Hematopoietic multipotent progenitor cell treated with erythropoietin and hydrocortisone succinate and interleukin-3 and kit ligand, for 6 days (in vitro differentiated cells): Measurements from ENCODE around the gene ARFGAP3.
A peak's percentile ranks its signal among the peaks of the same experiment; 100 is the strongest.
"Not testable (repeated sequence)": the region's sequence is repeated elsewhere in the genome, so short reads cannot be mapped to it uniquely, and the experiment has no call there.

Experiments
- DNase-seq: peaks from one replicate; pipeline ENCODE4 v3.0.0-alpha.2; 2015

ARFGAP3 gene

DNA sequence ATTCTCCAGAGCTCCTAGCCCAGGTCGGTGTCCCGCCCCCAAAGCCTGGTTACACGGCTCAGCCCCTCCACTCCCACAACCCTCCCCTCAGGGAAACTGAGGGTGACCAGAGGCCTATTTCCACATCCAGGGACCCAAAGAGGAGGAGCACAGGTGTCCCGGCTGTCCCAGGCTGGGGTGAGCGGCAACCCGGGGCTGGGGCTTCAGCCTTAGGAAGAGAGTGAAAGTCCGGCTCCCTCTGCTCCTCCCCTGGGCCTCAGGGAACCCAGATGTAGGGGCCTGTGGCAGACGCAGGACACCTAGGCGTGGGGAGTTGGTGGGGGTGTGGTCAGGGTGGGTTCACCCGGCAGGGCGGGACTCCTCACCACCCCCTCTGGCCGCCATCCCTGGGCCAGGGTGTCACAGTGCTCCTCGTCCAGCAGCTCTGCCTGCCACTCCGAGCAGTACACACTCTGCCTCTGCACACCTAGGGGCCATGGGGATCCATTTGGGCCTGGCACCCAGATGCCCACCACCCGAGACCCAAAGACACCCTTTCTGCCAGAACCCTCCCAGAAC lies 63.1 kb downstream of the ARFGAP3 start:
- no peak for DNase-seq

DNA sequence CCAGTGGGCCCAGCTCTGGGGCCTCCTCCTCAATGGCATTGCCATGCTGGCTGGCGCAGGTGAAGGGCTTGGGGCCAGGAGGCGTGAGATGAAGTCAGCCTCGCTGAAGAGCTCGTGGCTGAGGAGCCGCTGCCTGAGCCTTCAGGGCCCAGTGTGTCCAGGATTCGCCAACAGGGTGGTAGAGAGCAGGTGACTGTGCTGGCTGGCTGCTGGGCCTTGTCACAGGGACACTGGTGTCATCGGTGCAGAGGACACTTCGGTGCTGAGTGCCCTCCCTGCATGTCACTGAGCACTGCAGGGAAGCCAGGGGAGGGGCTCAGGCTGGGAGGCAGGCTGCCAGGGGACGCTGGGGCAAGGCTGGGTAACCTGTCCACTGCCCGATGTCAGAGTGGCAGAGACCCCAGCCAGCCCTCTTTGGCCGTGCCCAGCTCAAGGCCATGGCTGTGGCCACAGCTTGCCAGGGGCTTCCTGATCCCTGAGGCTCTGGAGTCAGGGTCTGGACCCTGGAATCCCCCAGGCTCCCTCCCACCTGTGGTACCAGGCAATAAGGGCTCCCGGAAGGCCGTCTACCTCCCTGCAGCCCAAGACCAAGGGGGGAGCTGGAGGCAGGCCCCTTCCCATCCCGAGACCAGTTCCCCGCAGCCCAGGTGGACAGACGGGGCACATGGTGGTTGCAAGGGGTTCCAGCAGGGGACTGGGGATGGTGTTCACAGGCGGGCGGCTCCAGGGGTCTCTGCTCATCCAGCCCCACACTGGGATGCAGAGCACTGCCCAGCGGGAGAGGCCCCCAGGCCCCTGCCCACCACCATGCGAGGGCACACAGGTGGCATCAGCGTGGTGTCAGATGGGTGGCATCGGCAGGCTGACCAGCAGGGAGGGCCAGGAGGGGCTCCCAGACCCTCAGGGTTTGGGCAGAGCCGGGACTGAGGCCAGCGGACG lies 63.9 kb downstream of the ARFGAP3 start:
- no peak for DNase-seq

DNA sequence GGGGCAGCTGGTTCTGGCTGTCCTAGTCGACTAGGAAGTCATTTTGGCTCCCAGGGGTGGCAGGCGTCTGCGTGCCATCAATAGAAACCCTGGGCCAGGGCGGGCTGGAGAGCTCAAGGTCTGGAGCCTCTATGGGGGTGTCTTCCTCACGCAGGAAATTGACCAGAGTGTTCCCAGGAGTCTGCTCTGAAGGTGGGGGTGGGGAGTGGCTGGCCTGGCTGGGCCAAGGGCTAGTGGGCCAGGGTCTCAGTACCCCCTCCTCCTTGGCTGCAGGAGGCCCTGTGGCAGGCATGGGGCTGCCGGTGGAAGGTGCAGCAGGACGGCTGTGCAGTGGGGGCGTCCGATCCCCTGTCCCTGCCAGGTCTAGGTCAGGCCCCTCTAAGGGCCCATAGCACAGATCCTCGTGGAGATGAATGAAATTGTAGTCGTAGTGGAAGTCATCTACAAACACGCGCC lies 64.6 kb downstream of the ARFGAP3 start:
- DNase-seq: no peak

DNA sequence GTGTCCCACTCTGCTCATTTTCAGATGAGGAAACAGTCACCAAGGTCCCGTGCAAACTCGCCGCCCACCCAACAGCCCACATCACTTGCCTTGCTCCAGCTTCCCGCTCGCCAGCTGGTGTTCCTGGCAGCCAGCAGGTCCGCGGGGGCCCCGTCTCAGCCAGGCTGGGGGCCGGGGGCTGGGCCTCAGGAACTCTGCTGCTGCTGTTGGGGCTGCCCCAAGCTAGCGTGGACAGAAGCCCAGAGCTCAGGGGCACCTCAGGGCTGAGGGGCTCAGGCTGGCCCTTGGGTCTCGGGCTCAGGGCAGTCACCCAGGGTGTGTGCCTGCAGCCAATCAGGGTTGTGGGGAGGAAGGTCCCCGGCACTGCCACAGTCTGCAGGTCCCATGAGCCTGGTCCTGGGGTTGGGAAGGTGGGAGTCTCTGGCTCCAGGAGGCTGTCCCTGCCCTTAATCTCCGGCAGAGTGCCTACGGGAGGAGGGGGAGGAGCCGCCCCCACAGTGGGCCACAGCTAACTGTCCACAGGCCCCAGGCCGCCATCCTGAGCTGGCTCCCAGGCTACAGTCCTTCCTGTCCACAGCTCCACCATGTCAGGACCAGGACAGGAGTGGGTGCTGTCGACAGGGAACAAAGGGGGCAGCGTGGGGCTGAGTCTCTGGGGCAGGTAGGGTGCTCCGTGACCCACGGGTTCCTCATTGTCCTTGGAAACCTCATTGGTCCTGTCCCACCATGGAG lies 65.2 kb downstream of the ARFGAP3 start:
- DNase-seq: no peak

DNA sequence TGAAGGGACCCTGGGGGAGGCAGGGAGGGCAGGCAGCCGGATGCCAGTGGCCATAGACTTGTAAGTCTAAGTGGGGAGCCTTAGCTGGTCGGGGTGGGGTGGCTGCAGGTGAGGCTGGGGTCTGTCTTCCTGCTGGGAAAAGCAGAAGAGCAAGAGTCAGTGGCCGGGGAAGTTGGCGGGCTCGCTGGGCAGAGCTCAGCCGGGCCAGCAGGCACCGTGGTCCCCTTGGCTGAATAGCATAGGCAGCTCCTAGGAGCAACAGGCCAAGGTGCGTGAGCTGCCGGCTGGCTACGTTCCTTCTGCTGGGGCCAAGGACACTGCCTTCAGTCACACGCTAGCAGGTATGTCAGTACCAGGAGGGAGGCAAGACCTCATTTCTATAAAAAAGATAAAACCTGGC lies 68.6 kb downstream of the ARFGAP3 start:
- no peak for DNase-seq

DNA sequence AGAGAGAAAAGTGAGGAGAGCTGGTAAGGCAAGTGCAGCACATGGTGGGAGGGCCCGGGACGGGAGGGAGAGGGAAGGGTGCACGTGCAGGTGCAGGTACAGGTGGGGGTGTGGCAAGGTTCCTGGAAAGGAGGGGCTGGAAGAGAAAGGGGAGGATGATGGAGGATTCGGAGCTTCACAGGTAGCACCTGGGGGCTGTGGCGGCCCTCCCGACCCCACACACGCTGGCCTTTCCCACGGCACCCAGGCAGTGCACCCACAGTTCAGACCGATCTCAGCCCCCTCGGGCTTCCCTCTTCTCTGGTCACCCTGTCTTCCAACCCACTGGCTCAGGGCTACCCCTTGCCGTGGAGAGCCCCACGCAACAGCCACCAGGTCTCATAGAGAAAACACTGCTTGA lies 69.1 kb downstream of the ARFGAP3 start:
- no peak for DNase-seq

DNA sequence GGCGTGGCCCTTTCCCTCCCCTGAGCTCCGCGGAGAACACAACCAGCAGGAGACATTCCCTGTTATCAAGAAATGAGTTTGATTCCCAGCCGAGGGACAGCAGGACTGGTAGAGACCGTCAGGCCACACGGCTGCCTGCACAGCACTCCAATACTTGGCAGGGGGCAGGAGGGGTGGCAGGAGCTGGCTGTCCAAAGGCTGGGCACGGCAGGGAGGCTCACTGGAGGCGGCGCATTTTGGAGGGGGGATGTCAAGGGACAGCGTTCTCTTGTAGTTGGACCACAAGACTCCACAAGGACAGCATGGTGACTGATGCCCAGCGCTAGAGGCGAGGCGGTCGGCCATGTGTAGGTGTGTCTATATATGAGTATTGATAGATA lies 69.7 kb downstream of the ARFGAP3 start:
- no peak for DNase-seq

DNA sequence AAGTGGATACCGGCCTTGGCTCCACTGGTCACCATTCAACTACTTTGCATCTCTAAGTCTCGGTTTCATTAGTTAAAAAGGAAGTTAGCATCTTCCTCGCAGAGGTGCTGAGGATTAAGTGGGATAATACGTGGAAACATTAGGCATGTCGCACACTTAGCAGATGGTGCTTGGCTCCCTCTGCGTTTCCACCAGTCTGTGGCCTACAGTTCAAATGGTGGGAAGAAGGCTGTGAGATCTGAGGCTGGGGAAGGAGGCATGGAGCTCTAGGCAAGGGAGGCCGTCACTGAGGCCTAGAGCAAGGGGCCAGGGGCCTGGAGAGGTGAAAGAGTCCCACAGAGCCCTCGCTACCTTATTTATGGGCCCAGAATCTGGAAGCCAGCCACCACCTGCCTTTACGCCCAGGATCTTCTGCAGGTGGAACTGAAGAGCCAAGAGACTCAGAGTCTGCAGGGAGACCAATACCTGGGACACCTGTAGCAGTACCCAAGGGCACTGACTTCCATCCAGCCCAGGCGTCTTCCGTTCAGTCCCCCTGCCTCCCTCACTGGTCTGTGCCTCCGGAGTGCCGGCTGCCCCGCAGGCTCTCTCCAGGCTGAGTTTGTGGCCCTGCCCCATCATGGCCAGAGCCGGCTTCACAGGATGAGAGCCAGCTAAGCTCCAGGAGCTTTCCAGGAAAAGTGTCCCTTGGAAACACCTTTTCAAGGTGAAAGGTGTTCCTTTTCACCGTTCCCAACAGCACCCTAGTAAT lies 70.3 kb downstream of the ARFGAP3 start:
- no peak for DNase-seq

DNA sequence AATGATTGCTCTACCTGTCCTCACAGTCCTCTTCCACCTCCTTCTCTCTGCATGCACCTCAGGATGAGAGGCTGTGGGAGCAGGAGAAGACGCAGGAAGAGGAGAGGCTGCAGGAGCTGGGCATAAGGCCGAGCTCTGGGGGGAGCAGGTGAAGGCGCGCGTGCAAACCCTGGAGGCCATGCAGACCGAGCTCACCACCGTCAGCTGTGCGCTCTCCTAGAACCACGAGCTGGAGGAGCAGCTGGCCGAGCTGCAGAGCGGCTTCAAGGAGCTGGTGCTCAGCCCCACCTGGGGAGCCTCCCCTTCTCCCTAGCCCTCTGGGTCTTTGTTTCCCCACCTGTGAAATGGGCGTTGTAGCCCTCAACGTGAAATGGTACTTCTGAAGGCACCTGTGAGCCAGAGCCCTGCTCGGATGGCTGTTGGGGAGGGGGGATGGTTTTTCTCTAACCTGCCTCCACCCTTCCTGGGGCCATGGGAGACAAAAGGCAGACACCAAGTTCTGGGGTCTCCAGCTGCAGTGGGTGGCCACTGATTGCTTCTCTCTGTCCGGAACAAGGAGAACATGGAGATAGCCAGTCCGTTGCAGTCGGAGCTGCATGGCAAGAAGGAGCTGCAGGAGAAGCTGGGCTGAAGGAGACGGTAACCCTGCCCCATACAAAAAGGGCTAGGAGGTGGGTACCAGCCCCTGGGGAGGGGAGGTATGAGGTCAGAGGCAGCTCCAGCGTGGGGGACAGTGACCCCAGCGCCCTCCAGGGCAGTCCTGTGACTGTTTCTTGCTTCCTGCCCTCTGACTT lies 71.2 kb downstream of the ARFGAP3 start:
- no peak for DNase-seq

DNA sequence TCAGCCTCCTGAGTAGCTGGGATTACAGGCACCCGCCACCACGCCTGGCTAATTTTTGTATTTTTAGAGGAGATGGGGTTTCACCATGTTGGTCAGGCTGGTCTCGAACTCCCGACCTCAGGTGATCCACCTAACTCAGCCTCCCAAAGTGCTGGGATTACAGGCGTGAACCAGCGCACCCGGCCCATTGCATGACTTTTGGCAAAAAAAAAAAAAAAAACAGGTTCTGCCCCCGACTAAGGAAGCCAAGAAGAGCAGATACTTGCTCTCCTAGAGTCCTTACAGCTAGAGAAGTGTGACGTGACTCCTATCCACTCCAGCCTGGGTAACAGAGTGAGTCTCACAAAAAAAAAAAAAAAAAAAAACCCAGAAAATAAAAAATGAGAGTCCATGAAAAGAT lies 74.8 kb downstream of the ARFGAP3 start:
- DNase-seq: not testable (repeated sequence)

DNA sequence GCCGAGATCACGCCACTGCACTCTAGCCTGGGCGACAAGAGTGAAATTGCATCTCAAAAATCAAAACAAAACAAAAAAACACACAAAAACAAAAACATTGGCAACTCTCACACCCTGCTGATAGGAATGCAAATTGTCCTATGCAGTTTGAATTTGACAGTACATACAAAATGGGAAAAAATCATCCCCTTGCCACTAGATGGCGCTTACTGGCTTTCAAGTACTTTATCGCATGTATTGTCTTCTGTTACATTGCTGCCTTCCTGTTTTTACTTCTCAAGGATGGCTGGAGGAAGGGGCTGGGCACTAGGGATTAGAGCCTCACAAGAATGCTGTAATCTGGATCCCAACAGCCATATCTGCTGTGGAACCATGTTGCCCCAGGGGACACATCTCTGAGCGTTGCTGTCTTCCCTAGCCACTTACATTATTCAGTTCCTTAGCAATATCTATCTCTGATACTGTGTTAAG lies 77.0 kb downstream of the ARFGAP3 start:
- DNase-seq: peak; percentile 95

DNA sequence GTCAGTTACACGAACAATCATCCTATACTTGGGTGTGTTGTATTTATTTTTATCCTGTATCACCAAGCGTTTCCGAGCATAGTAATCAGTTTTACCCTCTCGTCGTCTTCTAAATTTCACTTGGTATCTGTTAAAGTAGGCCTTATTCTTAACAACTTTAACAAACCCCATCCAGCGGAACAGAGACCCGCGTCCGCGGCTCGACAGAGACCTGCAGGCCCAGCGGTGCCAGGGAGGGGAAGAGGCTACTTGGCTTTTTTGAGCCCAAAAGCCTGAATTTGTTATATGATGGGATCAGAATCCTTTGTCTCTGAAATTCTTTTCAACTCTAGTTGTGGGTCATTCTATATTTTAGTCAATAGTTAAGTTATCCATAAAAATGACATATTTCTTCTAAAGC lies 79.9 kb downstream of the ARFGAP3 start:
- no peak for DNase-seq

DNA sequence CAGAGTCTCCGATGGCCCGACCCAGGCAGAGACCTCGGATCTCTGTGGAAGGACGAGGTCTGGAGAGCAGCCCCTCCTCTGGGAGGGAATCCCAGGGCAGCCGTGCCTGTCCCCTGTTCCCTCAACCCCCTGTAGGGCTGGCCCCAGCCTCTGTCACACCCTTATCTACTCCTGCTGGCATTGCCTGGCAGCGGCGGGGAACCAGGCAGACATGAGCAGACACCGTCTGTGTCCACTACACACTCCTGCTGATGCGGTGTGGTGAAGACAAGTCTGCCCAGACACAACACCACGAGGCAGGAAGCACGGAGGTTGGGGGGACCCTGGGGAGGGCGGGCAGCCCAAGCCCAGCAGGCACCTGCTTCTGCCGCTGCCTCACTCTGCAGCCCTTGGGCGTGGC lies 83.9 kb downstream of the ARFGAP3 start:
- peak; percentile 70 for DNase-seq

DNA sequence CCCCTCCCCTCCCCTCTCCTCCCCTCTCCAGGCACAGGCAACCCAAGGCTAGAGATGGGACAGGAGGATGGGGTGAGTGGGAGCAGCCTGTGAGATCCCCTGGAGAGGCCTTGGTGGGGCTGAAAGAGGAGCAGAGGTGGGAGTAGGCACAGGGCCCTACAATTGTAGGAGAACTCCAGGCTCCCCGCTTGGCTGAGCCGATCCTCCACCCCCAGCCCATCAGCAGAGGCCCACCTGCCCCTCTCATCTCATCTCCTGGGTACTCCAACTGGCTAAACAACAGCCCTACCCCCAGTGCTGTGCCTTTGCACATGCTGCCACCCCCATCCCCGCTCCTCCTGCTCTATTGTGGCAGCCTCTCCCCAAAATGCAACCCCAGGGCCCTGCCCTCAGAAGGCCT lies 84.4 kb downstream of the ARFGAP3 start:
- no peak for DNase-seq

DNA sequence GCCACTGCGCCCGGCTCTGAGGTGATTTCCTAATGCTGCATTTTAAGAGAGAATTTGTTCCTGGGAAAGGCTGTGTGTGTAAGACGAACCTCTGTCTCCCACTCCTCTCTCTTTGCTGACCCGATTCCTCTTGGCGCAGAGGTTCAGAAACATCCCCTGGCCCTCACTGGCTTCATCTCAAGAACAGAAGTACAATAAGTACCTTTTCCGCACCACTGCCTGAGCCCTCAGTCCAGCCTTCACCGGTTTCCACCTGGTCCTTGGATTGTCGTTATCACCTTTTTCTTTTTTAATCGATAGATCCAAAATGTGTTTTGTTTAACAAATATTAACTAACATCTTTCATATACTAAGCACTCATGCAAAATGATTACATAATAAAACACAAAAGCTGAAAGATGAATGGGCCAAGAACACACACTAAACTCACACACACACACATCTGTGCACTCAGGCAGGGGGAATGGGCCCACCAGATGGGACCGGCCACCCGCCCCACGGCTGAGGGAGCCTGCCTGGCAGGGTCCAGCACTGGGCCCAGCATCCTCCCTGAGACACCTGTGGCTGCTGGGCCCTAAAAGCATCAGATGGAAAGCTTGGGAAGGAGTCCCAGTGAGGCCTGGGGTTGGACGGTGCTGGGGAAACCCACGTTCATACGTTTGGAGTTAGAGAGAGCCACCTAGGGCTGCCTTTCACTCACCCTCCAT lies 86.0 kb downstream of the ARFGAP3 start:
- no peak for DNase-seq

DNA sequence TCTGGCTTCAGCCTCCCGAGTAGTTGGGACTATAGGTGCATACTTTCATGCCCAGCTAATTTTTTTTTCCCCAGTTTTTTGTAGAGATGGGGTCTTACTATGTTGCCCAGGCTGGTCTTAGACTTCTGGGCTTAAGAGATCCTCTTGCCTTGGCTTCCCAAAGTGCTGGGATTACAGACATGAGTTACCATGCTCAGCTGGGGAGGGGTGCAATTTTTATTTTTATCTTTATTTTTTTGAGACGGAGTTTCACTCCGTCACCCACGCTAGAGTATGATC lies 86.7 kb downstream of the ARFGAP3 start:
- DNase-seq: no peak

DNA sequence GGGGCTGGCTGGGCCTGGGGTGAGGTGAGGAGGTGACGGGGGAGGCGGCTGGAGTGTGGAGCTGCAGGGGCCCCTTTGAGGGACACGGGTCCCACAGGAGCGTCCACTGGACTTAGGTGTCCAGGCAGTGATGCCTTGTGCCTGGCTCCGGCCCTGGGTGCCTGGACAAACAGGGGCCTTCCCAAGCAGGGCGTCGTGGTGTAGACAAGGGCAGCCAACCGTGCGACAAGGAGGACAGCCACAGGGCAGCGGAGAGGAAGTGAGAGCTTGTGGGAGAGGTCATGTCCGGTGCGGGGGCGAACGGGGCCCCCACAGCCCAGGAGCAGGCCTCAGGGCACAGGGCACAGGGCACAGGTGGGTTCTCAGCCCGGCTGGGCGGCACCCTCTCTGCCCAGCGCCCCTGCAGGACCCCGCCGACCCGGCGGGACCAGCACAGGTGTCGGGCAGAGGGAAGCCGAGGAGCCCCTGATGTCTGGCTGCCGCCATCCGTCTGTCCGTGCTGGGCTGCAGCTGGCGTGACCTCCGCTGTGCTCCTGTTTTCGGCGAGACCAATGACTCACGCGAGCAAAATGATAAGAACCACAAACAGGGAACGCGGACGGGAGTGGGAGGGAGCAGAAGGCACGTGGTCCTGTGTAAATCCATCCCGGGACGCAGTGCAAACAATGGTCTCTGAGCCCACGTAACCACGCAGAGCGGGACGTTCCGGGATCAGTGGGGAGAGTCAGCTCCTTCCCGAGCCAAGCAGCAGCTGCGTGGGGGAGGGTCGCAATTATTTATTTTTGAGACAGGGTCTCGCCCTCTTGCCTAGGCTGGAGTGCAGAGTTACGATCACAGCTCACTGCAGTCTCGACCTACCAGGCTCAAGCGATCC lies 87.3 kb downstream of the ARFGAP3 start:
- DNase-seq: peak; percentile 47

DNA sequence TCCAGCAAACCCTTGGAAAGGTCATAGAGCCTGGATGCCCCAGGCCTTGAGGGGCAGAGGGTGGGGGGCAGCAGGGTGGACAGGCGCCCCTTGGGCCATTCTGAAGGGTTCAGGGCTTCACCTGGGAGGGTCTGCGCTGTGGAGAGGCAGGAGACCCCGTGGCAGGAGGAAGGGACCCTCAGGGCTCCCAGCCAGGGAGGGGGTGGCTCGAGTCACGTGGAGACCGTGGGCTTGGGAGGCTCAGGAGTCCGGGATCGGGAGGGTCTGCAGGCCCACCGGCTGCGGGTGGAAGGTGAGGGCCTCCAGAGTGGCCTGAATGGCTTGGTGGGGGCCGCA lies 87.9 kb downstream of the ARFGAP3 start:
- no peak for DNase-seq

DNA sequence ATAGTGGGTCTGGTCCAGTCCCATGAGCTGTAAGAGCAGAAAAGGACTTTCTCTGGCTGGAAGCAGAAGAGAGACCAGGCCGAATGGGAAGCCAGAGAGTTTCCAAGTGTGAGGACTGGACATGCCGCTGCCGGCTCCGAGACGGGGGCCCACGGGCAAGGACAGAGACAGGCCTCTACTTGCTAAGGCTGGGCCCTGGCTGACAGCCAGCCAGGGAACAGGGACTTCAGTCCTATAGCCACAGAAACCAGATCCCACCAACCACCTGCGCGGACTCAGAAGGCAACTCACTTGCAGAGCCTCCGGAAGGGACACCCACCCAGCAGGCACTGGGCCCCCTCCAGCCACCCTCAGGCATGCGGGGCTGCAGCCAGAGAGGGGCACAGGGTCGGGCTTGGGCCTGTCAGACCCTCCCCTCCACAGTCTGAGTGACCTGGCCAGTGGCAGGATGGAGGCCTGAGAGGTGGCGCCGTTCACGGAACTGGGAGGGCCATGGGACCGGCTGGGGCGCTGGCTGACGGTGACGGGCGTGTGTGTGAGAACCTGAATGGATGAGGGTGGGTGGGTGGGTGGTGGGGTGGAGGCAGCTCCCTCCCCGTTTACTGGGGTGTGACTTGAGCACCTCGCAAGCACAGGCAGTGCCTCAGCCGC lies 88.6 kb downstream of the ARFGAP3 start:
- no peak for DNase-seq

DNA sequence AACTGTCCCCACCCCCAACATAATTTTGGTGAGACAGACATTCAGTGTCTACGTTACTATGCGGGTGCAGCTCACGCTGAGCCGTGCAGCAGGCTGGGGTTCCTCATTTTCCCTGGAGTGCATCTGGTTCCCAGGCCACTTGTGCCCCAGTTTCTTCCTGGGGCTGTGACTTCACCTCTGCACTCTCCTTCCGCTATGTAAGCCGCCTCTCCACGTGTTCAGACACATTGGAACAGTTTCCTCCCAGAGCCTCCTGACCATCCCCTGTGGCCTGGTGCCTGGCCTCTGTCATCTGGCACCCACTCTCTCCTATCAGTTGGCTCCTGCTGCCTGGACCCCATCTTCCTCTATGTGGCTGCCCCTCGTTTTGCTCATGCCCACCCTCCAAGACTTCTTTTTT lies 90.2 kb downstream of the ARFGAP3 start:
- peak; percentile 59 for DNase-seq
